Heart right ventricle (tissue), 16 donors: ENCODE results near the gene NTSR1. TPM values are rescaled to one million over a fixed set of nuclear protein-coding genes. Genes with fewer than 3 reads are reported as not detected.

ENCODE experiments used
- ATAC-seq, 8 donors: fragments of 200-7000 bp; cut with Tn5 transposase; one replicate each; pipeline ENCODE4 v1.9.1; 2020; ENCODE audit warnings: mild to moderate bottlenecking in 8 of 8, moderate library complexity in 8 of 8, moderate number of reproducible peaks in 1 of 8
- DNase-seq, 2 donors: peaks; one replicate each; pipeline ENCODE4 v3.0.0-alpha.2; 2020
- H3K27ac ChIP-seq, 10 donors: fragments of 200-600 bp; sonication (generic) in 2 of 10; one replicate each; pipeline versions ENCODE4 v1.5.0 to v1.8.0; 2020 to 2022; ENCODE audit warnings: mild to moderate bottlenecking in 3 of 10
- H3K27me3 ChIP-seq, 7 donors: fragments of 200-600 bp; one replicate each; pipeline ENCODE4 v1.8.0; 2021 to 2022; ENCODE audit warnings: mild to moderate bottlenecking in 2 of 7
- H3K36me3 ChIP-seq, 9 donors: fragments of 200-600 bp; sonication (generic) in 1 of 9; one replicate each; pipeline versions ENCODE4 v1.5.0 to v1.8.0; 2020 to 2022; ENCODE audit warnings: mild to moderate bottlenecking in 2 of 9
- H3K4me1 ChIP-seq, 9 donors: fragments of 200-600 bp; sonication (generic) in 1 of 9; one replicate each; pipeline versions ENCODE4 v1.5.0 to v1.8.0; 2020 to 2022; ENCODE audit warnings: mild to moderate bottlenecking in 4 of 9
- H3K4me3 ChIP-seq, 10 donors: fragments of 200-600 bp; sonication (generic) in 2 of 10; one replicate each; pipeline versions ENCODE4 v1.5.0 to v1.8.0; 2020 to 2022; ENCODE audit warnings: mild to moderate bottlenecking in 7 of 10, moderate library complexity in 2 of 10
- H3K9me3 ChIP-seq, 11 donors: fragments of 200-600 bp in 10 of 11; sonication (generic) in 2 of 11; one replicate each; pipeline versions ENCODE4 v1.5.0 to v1.8.0; 2013 to 2022; ENCODE audit warnings: mild to moderate bottlenecking in 2 of 11, control low read depth in 1 of 11, moderate library complexity in 1 of 11
- WGBS, 2 donors: extraction: QIAGEN DNeasy Blood & Tissue Kit; methylation state at CpG; one replicate each; pipeline ENCODE4 v1.1.7; 2013; ENCODE audit warnings: inconsistent platforms in 1 of 2; 5-methylcytosine and 5-hydroxymethylcytosine counted together
- intact Hi-C, 10 donors: fragments of 100-400 bp; cut with DNase I; formaldehyde crosslinking; loops; one replicate each; pipeline versions ENCODE4 v1.11.1 to v1.14.2; 2022
- polyA plus RNA-seq, 2 donors: library from polyadenylated mRNA; stranded (reverse); fragments of 200-250 nt; gene quantifications; one replicate each; pipeline ENCODE4 v1.2.3, GENCODE V29; 2013
- total RNA-seq, 10 donors: library from RNA; stranded (reverse); fragmentation: NEBNext Ultra II Directional in 3 of 10; extraction: Animal tissue kit (Norgen Biotek cat#: 25700) in 3 of 10; gene quantifications; one replicate each; pipeline versions ENCODE4 v1.2.1 to v1.2.4, GENCODE V29; 2021 to 2023
- TF ChIP-seq, protein P1 (sequence below), 9 donors: fragments of 200-600 bp; sonication (generic) in 2 of 9; IDR thresholded peaks; one replicate each; pipeline versions ENCODE4 v1.5.0 to v1.8.0; 2021 to 2022; ENCODE audit warnings: antibody characterized with exemption in 9 of 9, mild to moderate bottlenecking in 5 of 9, moderate library complexity in 1 of 9
- donor health status: Arrhythmogenic right ventricular cardiomyopathy.
- donor health status: ischemic (EF 13 %, LVEDD 7.1; RV severe dilation, severe dysfunction).
- donor health status: healthy with polysubstance abuse.
- donor health status: DM: no; HTN: yes; CAD: no.
- donor health status: DM: no; HTN: no; CAD: no.
- donor health status: ischemic (EF 25% LVEDD 6.9; RV normal size, moderate dysfunction).
- donor health status: ischemic (EF 25% LVEDD 5.7; RV mildly dilated, moderate dysfunction).
- donor health status: healthy.
- donor health status: DM: yes; HTN: yes; CAD: no.
- donor health status: Ischemic cardiomyopathy.
- donor health status: ischemic (EF 35%, LVEDD 5.7; RV mildly dilated, moderate dysfunction).
- donor health status: nonischemic (EF 11% LVEDD 7.7; RV severe dilation, severe dysfunction).
- donor health status: DM: yes; HTN: yes; CAD: no.
- donor health status: PGD.
- donor health status: ischemic (EF 29% LVEDD 5.4; RV normal size, mild dysfunction).
- donor health status: nonischemic (EF 23%, LVEDD 6.1; RV moderate dilation, normal function).

The NTSR1 gene
- total and polyA plus RNA-seq, 12 donors = 0.08 TPM; not detected in 10

DNA sequence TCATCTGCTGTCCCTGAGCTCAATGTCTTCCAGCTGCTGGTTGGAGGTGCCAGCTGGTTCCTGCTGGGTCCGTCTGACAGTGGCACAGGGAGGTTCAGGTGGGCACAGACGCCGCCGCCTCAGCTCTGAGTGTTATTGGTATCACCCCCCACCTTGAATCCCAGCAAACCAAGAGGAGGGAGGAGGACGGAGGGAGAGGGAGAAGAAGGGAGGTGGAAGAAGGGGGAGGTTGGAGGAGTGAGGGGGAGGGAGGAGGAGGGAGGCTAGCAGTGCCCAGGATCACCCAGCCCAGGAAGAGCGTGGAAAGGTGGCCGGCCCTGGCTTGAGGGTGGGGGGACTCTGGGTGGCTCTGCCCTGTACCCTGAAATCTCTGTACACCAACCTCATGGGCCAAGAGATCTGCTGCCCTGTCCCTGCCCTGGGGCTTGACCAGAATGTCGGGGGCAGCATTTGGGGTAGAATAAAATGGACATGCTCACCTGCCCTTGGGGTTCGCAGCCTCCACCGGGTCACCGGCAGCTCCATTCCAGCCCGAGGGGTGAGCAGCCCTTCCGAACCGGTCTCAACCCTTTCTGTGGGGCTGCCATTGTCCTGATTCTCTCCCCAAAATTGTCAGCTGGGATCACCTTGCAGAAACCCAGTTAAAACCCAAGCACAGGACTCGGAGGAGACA, 17.1 kb downstream of the NTSR1 start:
- DNase-seq (no peak), ATAC-seq (no peak)
- Histone ChIP-seq H3K27me3 (peaks cover 0 to 68% (median 61%) of the 10 kb centered on the region in 7 donors), H3K4me3 (no peak overlapping the region), H3K27ac (no peak overlapping the region), H3K36me3 (no peaks in the 10 kb centered on the region), H3K9me3 (peaks cover 0 to 12% (median 7%) of the 10 kb centered on the region in 11 donors), H3K4me1 (peaks cover 0 to 18% (median 0%) of the 10 kb centered on the region in 9 donors)
- 82 to 83% methylated on average over 15 of the region's 15 CpGs for WGBS, 2 donors
- TF ChIP-seq, protein P1, sequence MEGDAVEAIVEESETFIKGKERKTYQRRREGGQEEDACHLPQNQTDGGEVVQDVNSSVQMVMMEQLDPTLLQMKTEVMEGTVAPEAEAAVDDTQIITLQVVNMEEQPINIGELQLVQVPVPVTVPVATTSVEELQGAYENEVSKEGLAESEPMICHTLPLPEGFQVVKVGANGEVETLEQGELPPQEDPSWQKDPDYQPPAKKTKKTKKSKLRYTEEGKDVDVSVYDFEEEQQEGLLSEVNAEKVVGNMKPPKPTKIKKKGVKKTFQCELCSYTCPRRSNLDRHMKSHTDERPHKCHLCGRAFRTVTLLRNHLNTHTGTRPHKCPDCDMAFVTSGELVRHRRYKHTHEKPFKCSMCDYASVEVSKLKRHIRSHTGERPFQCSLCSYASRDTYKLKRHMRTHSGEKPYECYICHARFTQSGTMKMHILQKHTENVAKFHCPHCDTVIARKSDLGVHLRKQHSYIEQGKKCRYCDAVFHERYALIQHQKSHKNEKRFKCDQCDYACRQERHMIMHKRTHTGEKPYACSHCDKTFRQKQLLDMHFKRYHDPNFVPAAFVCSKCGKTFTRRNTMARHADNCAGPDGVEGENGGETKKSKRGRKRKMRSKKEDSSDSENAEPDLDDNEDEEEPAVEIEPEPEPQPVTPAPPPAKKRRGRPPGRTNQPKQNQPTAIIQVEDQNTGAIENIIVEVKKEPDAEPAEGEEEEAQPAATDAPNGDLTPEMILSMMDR (IDR thresholded peaks at IDR 0.05) = no peak
- intact Hi-C loops = no loop called here

DNA sequence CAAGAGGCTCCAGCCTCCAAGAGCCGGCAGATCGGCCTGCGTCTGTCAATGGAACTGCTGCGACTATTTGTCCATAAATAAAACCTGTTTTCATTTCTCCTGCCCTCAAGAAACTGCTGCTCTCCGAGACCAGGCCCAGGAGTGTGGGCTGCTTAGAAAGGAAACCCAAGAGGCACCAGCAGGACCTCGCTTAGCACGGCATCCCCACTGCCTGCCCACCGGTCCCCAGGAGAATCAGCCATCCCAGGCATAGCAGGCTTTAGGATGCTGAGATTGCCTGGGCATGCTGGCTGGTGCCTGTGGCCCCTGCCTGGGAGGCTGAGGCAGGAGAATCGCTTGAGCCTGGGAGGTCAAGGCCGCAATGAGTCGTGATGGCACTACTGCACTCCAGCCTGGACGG, 17.6 kb downstream of the NTSR1 start:
- peaks cover 0 to 6% (median 3%) of the 10 kb centered on the region in 11 donors for H3K9me3 ChIP-seq
- intact Hi-C loops = no loop called here
- no peaks in the 10 kb centered on the region for H3K36me3 ChIP-seq
- H3K27ac ChIP-seq = no peak overlapping the region
- WGBS, 2 donors = 82 to 88% methylated on average over 12 of the region's 12 CpGs
- H3K4me3 ChIP-seq = no peak overlapping the region
- no peak for DNase-seq
- no peak for ATAC-seq
- peaks cover 0 to 68% (median 61%) of the 10 kb centered on the region in 7 donors for H3K27me3 ChIP-seq
- TF ChIP-seq, protein P1 (IDR thresholded peaks at IDR 0.05) = no peak
- peaks cover 0 to 18% (median 0%) of the 10 kb centered on the region in 9 donors for H3K4me1 ChIP-seq

DNA sequence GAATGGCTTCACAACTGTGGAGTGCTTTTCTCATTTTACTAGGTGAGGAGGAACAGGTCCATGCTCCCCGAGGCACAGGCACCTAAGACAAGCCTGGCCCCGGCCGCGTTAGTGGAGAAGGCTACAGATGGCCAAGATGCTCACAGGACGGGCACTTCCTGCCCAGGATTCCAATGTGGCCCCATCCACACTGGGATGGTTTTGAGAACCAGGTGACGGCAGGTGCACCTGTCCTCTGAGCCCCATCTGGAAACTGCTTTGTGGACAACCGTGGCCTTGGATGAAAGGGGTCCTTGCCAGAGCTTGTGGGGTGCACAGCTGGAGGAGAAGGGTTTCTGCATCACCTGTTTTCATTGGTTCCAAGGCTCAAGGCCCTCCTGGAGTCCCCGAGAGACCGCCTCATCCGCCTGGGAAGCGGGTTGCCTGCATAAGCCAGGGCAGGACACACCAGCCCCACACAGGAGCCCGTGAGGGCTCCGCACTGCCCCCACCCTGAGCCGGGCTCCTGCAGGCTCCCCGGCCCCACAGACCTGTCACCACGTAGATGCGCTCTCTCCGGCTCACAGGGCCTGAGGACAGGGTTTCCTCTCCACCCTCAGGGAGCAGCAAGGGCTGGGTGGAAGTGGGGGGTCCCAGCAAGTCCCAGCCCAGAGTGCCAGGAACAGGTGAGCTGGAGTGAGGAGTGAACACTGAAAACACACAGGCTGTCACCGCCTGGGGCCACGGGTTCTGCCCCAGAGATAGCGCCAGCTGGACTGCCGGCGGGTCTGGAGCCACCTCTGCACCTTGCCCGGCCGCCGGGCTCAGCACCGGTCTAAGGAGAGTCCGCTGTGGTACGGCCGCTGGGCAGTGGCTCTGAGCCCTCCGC, 18.3 kb downstream of the NTSR1 start:
- TF ChIP-seq, protein P1 (IDR thresholded peaks at IDR 0.05) = no peak
- peak in 1 of 8 donors; percentile 21 for ATAC-seq
- intact Hi-C loops = no loop called here
- Histone ChIP-seq H3K9me3 (no peaks in the 10 kb centered on the region), H3K27ac (no peak overlapping the region), H3K36me3 (no peaks in the 10 kb centered on the region), H3K27me3 (peaks cover 0 to 63% (median 55%) of the 10 kb centered on the region in 7 donors), H3K4me3 (no peak overlapping the region), H3K4me1 (peaks cover 0 to 18% (median 0%) of the 10 kb centered on the region in 9 donors)
- DNase-seq = no peak
- WGBS, 2 donors = 75 to 79% methylated on average over 31 of the region's 31 CpGs

DNA sequence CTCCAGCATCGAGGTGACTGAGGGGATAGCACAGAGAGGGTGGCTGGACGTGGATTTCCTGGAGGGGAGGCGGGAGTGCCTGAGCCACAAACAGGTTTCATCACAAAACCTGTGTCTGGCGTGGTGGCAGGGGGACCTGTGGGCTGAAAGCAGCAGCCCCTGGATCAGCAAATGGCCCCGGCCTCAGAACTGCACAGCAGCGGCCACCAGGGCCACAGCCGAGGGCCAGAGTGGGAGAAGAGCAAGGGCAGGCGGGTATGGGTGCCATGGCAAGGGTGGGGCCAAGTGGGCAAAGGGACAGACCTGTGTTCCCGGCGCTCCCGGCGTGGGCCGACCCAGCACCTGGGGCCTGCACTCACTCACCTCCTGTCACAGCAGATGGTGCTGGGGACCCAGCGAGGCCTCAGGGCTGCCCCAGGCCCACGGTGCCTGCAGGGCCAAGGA, 19.0 kb downstream of the NTSR1 start:
- TF ChIP-seq, protein P1 (IDR thresholded peaks at IDR 0.05) = no peak
- DNase-seq (no peak), ATAC-seq (peak in 1 of 8 donors; percentile 9)
- Histone ChIP-seq H3K27me3 (peaks cover 0 to 56% (median 51%) of the 10 kb centered on the region in 7 donors), H3K4me3 (no peak overlapping the region), H3K9me3 (no peaks in the 10 kb centered on the region), H3K36me3 (no peaks in the 10 kb centered on the region), H3K27ac (no peak overlapping the region), H3K4me1 (peaks cover 0 to 18% (median 0%) of the 10 kb centered on the region in 9 donors)
- 81 to 83% methylated on average over 15 of the region's 15 CpGs for WGBS, 2 donors
- intact Hi-C loops = no loop called here
